Breast epithelium (tissue), 3 donors: ENCODE data around the gene LYRM4.

Experiments used
- POLR2A ChIP-seq: fragments of 450-650 bp; IDR thresholded peaks from one replicate; pipeline ENCODE4 v1.6.1; 2016; ENCODE audit warnings: antibody characterized with exemption, mild to moderate bottlenecking, moderate library complexity
- TF ChIP-seq, protein P1 (sequence below), 3 donors: fragments of 450-650 bp; IDR thresholded peaks; one replicate each; pipeline ENCODE4 v1.5.1; 2016 to 2017; ENCODE audit warnings: antibody characterized with exemption in 3 of 3, mild to moderate bottlenecking in 3 of 3, moderate library complexity in 3 of 3

DNA sequence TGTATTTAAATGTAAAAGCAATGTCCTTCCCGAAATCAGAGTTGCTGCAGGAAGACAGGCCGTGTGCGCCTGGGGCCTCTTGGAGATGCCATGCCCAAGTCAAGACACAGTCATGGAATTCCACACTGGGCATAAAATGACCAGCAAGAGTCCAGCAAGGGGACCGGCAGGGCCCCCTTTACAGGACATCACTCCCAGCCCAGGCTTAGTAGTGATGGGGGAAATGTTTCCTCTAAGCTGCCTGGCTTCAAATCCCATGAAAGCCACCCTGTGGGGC, 177.5 kb downstream of the LYRM4 start:
- no peak for TF ChIP-seq POLR2A
- TF ChIP-seq, protein P1, sequence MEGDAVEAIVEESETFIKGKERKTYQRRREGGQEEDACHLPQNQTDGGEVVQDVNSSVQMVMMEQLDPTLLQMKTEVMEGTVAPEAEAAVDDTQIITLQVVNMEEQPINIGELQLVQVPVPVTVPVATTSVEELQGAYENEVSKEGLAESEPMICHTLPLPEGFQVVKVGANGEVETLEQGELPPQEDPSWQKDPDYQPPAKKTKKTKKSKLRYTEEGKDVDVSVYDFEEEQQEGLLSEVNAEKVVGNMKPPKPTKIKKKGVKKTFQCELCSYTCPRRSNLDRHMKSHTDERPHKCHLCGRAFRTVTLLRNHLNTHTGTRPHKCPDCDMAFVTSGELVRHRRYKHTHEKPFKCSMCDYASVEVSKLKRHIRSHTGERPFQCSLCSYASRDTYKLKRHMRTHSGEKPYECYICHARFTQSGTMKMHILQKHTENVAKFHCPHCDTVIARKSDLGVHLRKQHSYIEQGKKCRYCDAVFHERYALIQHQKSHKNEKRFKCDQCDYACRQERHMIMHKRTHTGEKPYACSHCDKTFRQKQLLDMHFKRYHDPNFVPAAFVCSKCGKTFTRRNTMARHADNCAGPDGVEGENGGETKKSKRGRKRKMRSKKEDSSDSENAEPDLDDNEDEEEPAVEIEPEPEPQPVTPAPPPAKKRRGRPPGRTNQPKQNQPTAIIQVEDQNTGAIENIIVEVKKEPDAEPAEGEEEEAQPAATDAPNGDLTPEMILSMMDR (IDR thresholded peaks at IDR 0.05): no peak
